HEK293T (cell line): Measurements from ENCODE around the gene FSTL4.
"Not testable (repeated sequence)": the region's sequence is repeated elsewhere in the genome, so short reads cannot be mapped to it uniquely, and the experiment has no call there.

Source experiments
- BHLHE40 ChIP-seq: fragments of 450-650 bp; IDR thresholded peaks from 2 replicates; pipeline ENCODE4 v1.6.1; 2016; ENCODE audit warnings: mild to moderate bottlenecking, moderate library complexity, borderline replicate concordance
- FOXA1 ChIP-seq: fragments of 450-650 bp; IDR thresholded peaks from 2 replicates; pipeline ENCODE4 v1.6.1; 2016; ENCODE audit warnings: mild to moderate bottlenecking
- ZNF384 ChIP-seq: fragments of 450-650 bp; IDR thresholded peaks from 2 replicates; pipeline ENCODE4 v1.6.1; 2016

- not testable (repeated sequence) for TF ChIP-seq FOXA1, BHLHE40, ZNF384
Observed at GRCh38 chr5:133216138-133216537, 396.2 kb downstream of the FSTL4 start.
